Measurements from ENCODE around the gene MTPN. TPM values are rescaled to one million over a fixed set of nuclear protein-coding genes. Genes with fewer than 3 reads are reported as not detected.
A peak's percentile ranks its signal among the peaks of the same experiment; 100 is the strongest.

MTPN gene
- total and polyA plus RNA-seq, 9 donors, result 48.6 to 117 (median 101) TPM

DNA sequence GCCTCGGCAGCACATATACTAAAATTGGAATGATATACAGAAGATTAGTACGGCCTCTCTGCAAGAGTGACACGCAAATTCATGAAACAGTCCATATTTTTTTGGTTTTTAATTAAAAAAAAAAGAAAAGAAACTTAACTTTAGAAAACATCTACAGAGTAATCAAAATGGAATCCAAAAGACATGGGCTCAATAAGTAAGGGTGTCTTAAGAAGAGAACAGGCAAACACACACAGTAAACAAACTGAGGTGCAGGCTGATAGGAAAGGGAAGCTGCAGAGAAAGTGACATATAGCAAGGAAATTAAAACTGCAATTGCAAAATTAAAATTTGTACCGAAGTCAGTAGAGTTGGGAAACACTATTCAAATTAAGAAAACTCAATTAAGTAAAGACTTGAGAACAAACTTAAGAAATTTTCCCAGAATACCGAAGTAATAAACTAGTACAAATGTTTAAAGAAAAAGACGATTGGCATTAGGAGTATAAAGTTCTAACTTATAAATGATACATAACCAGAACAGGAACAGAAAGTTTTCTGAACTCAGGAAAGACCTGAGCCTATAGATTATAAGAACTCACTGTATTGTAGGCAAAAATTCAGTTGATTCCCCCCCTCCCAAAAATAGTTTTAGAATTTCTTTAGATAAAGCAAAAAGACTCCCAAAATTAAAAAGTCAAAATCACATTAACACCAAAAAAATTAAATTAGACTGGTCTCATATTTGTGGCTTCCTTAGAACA is 16.3 kb downstream of the MTPN start:
- DNase-seq, result no peak
- Histone ChIP-seq H3K9me3 (replicated peaks; ENCODE audit: control insufficient read depth, low read depth, low read length) (no peaks in the 10 kb centered on the region), H3K4me1 (ENCODE audit: control insufficient read depth, insufficient read depth, low read length) (no peaks in the 10 kb centered on the region), H3K27ac (ENCODE audit: low read length) (no peak overlapping the region), H3K27me3 (ENCODE audit: control insufficient read depth, insufficient read depth, low read length) (no peaks in the 10 kb centered on the region), H3K4me3 (ENCODE audit: low read length) (no peak overlapping the region), H3K36me3 (ENCODE audit: control insufficient read depth, insufficient read depth, low read length) (no peaks in the 10 kb centered on the region)
- no CpG with 5 or more reads among the region's 6 CpGs for WGBS (ENCODE audit: insufficient coverage)

DNA sequence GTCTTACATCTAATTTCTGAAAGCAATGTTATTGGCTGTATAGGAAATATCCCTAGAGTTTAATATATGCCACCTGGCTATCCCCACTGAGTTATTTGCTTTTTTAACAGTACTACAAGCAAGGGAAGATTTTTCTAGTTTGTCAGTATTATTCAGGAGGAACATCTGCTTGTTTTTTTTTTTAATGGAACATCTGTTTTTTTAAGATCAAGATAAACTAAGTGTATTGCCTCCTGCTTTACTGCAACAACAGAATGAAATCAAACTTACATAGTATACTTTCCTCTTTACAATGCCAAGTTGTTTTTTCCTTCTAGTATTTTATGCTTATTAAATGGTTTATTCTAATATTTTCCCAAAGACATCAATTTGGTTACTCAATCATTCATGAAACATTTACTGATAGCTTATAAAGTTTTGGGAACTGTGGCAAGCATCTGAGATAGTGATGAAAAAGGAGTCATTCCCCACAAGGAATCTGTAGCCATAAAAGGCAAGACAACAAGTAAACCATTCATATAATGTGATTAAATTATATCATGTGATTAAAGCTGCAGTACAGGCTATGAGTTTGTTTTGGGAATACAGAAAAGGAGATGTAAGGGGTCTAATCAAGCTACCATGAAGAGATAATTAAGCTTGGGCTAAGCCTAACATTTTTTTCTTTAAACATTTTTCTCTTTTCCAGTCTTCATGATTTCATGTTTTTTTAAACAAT is 17.4 kb downstream of the MTPN start:
- H3K27ac ChIP-seq (ENCODE audit: low read length), result no peak overlapping the region
- H3K4me3 ChIP-seq (ENCODE audit: low read length), result no peak overlapping the region
- H3K36me3 ChIP-seq (ENCODE audit: control insufficient read depth, insufficient read depth, low read length), result no peaks in the 10 kb centered on the region
- no peaks in the 10 kb centered on the region for H3K4me1 ChIP-seq (ENCODE audit: control insufficient read depth, insufficient read depth, low read length)
- H3K9me3 ChIP-seq (replicated peaks; ENCODE audit: control insufficient read depth, low read depth, low read length), result no peaks in the 10 kb centered on the region
- no peaks in the 10 kb centered on the region for H3K27me3 ChIP-seq (ENCODE audit: control insufficient read depth, insufficient read depth, low read length)
- peak; percentile 16 for DNase-seq

DNA sequence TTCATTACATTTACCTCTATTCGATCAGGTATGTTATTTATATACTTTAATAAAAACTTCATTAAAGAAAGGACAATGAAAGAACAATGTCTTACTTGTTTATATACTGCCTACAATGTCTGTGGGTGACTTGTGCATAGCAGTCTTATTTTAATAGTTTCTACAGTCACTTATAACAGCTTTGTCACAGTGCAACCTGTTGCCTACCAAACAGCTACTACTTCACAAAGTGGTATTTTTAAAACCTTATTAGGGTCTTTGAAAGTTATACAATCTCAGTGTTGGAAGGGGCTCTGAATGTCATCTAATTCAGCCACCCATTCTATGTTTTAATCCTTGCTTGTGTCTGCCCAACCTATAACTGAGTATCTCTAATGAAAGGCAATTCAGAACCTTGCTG is 19.0 kb downstream of the MTPN start:
- Histone ChIP-seq H3K27me3 (ENCODE audit: control insufficient read depth, insufficient read depth, low read length) (no peaks in the 10 kb centered on the region), H3K27ac (ENCODE audit: low read length) (no peak overlapping the region), H3K4me1 (ENCODE audit: control insufficient read depth, insufficient read depth, low read length) (no peaks in the 10 kb centered on the region), H3K4me3 (ENCODE audit: low read length) (no peak overlapping the region), H3K36me3 (ENCODE audit: control insufficient read depth, insufficient read depth, low read length) (no peaks in the 10 kb centered on the region), H3K9me3 (replicated peaks; ENCODE audit: control insufficient read depth, low read depth, low read length) (no peaks in the 10 kb centered on the region)
- no CpG with 5 or more reads among the region's 1 CpG for WGBS (ENCODE audit: insufficient coverage)
- DNase-seq, result no peak

DNA sequence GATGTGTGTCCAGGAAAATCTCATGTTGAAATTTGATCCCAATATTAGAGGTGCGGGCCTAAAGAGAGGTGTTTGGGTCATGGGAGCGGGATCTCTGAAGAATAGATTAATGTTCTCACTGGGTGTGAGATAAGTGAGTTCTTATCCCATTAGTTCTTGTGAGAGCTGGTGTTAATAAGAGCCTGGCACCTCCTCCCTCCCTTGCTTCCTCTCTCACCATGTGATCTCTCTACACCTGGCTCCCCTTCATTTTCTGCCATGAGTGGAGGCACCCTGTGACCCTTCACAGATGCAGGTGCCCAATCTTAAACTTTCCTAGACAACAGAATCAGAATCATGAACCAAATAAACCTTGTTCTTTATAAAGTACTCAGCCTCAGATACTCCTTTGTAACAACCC is 19.5 kb downstream of the MTPN start:
- Histone ChIP-seq H3K27me3 (ENCODE audit: control insufficient read depth, insufficient read depth, low read length) (no peaks in the 10 kb centered on the region), H3K4me3 (ENCODE audit: low read length) (no peak overlapping the region), H3K27ac (ENCODE audit: low read length) (no peak overlapping the region), H3K4me1 (ENCODE audit: control insufficient read depth, insufficient read depth, low read length) (no peaks in the 10 kb centered on the region), H3K36me3 (ENCODE audit: control insufficient read depth, insufficient read depth, low read length) (no peaks in the 10 kb centered on the region), H3K9me3 (replicated peaks; ENCODE audit: control insufficient read depth, low read depth, low read length) (no peaks in the 10 kb centered on the region)
- DNase-seq, result no peak
- 100% methylated on average over 2 of the region's 2 CpGs for WGBS (ENCODE audit: insufficient coverage)

DNA sequence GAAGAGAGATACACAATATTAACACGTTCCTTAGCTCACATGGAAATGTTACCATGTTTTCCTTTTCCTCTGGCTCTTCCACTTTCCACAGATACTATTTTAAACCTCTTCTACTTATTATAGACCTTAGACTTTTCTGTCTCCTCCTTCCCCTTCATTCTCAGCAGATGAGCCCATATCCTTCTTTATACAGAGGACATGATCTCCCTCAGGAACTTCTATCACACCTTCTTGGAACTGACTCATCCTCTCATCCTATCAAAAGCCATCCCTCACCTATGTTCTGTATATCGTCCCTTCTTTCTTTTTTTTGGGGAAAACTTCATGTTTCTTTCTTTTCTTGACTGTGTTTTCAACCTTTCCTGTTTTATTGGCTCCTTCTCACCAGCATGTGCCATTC is 20.8 kb downstream of the MTPN start:
- WGBS (ENCODE audit: insufficient coverage), result 96% methylated on average over 2 of the region's 2 CpGs
- DNase-seq, result no peak
- no peak overlapping the region for H3K27ac ChIP-seq (ENCODE audit: low read length)
- H3K36me3 ChIP-seq (ENCODE audit: control insufficient read depth, insufficient read depth, low read length), result no peaks in the 10 kb centered on the region
- no peak overlapping the region for H3K4me3 ChIP-seq (ENCODE audit: low read length)
- no peaks in the 10 kb centered on the region for H3K4me1 ChIP-seq (ENCODE audit: control insufficient read depth, insufficient read depth, low read length)
- no peaks in the 10 kb centered on the region for H3K9me3 ChIP-seq (replicated peaks; ENCODE audit: control insufficient read depth, low read depth, low read length)
- no peaks in the 10 kb centered on the region for H3K27me3 ChIP-seq (ENCODE audit: control insufficient read depth, insufficient read depth, low read length)

DNA sequence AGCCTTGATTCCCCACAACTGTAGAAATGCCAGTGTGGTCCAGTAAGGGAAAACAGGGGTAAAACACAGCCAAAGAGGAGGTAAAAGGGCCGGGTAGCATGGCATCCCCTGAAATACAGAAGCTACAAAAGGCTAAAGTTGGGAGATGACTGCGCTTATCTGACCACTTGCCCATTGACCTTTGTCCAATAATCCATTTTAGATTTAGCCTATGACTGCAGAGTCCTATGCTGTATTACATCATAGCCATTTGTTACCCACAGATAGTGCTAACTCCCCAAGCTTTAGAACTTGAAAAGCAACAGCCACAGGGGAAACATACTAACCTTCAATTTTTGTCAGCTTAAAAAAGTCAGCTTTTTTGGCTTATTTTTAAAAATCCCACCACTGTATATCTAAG is 26.2 kb downstream of the MTPN start:
- Histone ChIP-seq H3K4me1 (ENCODE audit: control insufficient read depth, insufficient read depth, low read length) (no peaks in the 10 kb centered on the region), H3K4me3 (ENCODE audit: low read length) (no peak overlapping the region), H3K9me3 (replicated peaks; ENCODE audit: control insufficient read depth, low read depth, low read length) (no peaks in the 10 kb centered on the region), H3K36me3 (ENCODE audit: control insufficient read depth, insufficient read depth, low read length) (peaks cover 10% of the 10 kb centered on the region), H3K27ac (ENCODE audit: low read length) (no peak overlapping the region), H3K27me3 (ENCODE audit: control insufficient read depth, insufficient read depth, low read length) (no peaks in the 10 kb centered on the region)
- WGBS (ENCODE audit: insufficient coverage), result 100% methylated on average over 2 of the region's 2 CpGs
- DNase-seq, result no peak

DNA sequence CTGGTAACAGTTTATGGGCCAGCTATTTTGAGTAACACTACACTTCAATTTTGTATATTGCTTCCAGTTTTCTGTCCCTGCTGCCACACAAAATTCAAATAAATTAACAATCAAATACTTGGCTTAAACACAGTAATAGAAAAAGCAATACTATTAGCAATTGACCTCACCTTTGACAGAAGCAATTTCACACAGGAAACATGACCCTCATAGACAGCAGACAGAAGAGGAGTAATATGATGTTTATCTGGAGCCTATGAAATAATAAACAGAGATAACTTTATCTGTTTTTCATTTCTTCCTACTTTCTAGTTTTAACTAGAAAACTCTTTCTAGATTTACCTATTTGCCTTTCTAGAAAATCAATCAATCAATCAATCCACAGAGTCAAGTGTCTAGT is 26.7 kb downstream of the MTPN start:
- H3K27ac ChIP-seq (ENCODE audit: low read length), result no peak overlapping the region
- DNase-seq, result no peak
- H3K4me1 ChIP-seq (ENCODE audit: control insufficient read depth, insufficient read depth, low read length), result no peaks in the 10 kb centered on the region
- H3K36me3 ChIP-seq (ENCODE audit: control insufficient read depth, insufficient read depth, low read length), result peaks cover 10% of the 10 kb centered on the region
- H3K27me3 ChIP-seq (ENCODE audit: control insufficient read depth, insufficient read depth, low read length), result no peaks in the 10 kb centered on the region
- no peak overlapping the region for H3K4me3 ChIP-seq (ENCODE audit: low read length)
- H3K9me3 ChIP-seq (replicated peaks; ENCODE audit: control insufficient read depth, low read depth, low read length), result no peaks in the 10 kb centered on the region

DNA sequence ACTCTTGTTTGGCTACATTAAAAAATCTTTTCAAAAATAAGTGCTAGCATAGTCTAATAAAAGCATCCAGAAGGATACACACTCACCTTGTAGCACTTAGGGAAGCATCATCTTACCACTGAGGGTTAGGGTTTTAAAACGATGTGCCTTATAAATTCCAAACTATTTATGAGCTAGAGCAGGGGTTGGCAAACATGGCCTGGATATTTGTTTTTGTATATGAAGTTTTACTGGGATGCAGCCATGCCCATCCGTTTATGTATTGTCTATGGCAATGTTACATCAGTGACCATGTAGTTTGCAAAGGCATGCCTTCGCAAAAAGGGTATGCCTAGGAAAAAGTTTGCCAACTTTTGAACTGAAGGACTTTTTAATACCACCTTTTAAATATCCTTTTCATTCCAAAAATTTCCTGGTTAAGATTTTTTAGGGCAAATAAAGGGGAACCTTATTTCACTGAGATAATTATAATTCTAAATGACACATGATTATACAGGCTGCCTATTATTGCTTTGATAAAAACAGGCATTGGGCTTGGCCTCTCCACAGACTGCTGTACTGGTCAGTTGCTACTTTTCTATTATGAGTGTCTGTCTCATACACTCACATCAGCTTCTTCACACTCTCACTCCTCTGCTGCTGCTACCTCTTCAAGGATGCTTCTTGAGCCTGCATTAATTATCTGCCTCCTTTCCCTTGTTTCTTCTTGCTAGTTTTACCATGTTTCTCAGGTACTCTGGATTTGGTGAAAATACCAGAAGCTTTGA is 30.7 kb downstream of the MTPN start:
- H3K9me3 ChIP-seq (replicated peaks; ENCODE audit: control insufficient read depth, low read depth, low read length), result no peaks in the 10 kb centered on the region
- no peak for DNase-seq
- peaks cover 10% of the 10 kb centered on the region for H3K36me3 ChIP-seq (ENCODE audit: control insufficient read depth, insufficient read depth, low read length)
- WGBS (ENCODE audit: insufficient coverage), result 80% methylated on average over 1 of the region's 3 CpGs
- no peak overlapping the region for H3K27ac ChIP-seq (ENCODE audit: low read length)
- H3K4me3 ChIP-seq (ENCODE audit: low read length), result no peak overlapping the region
- H3K27me3 ChIP-seq (ENCODE audit: control insufficient read depth, insufficient read depth, low read length), result no peaks in the 10 kb centered on the region
- no peaks in the 10 kb centered on the region for H3K4me1 ChIP-seq (ENCODE audit: control insufficient read depth, insufficient read depth, low read length)

DNA sequence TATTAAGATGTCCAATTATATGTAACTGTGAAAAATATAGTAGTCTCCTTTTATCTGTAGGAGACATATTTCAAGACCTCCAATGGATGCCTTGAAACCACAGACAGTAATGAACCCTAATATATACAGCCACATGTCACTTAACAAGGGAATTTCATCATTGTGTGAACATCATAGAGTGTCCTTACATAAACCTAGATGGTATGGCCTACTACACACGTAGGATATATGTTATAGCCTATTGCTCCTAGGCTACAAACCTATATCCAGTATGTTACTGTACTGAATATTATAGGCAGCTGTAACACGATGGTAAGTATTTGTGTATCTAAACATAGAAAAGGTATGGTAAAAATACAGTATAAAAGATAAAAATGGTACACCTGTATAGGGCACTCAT is 32.4 kb downstream of the MTPN start:
- H3K9me3 ChIP-seq (replicated peaks; ENCODE audit: control insufficient read depth, low read depth, low read length), result no peaks in the 10 kb centered on the region
- H3K27ac ChIP-seq (ENCODE audit: low read length), result no peak overlapping the region
- no peak for DNase-seq
- WGBS (ENCODE audit: insufficient coverage), result no CpG with 5 or more reads among the region's 2 CpGs
- H3K27me3 ChIP-seq (ENCODE audit: control insufficient read depth, insufficient read depth, low read length), result no peaks in the 10 kb centered on the region
- H3K4me1 ChIP-seq (ENCODE audit: control insufficient read depth, insufficient read depth, low read length), result no peaks in the 10 kb centered on the region
- no peak overlapping the region for H3K4me3 ChIP-seq (ENCODE audit: low read length)
- H3K36me3 ChIP-seq (ENCODE audit: control insufficient read depth, insufficient read depth, low read length), result peaks cover 5% of the 10 kb centered on the region

DNA sequence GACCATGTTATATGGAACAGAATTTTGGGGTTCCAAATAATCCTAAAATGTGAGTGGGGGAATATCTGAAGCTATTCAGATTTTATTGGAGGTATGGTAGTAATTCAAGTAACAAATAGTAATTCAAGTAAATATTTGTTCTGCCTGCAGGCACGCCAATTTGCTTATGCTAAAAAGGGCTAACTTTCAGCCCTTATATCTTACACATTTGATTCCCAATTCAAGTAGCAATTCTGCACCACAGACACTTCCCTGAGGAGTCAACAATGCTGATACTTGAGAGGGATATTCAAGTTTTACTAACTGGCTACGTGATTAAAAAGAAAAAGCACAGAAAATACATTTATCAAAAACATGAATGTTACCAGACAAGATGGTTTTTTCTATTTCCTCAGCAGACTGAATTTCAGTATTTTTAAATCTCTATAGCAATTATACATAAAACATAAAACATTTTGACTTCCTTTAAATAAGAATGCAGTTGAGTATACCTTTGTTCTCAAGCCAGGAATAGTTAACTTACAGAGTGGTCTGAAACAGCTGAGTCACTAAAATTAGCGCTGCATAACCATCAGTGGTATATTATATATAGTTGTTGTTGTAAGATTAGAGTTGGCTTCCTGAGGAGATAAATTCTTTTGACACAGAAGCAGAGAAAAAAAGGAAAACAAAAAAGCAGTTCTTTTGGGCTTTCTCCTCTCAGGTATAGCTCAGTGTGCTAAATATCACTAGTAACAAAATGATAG is 33.9 kb downstream of the MTPN start:
- WGBS (ENCODE audit: insufficient coverage), result no CpG with 5 or more reads among the region's 3 CpGs
- DNase-seq, result peak; percentile 34
- no peaks in the 10 kb centered on the region for H3K9me3 ChIP-seq (replicated peaks; ENCODE audit: control insufficient read depth, low read depth, low read length)
- no peak overlapping the region for H3K4me3 ChIP-seq (ENCODE audit: low read length)
- H3K27ac ChIP-seq (ENCODE audit: low read length), result no peak overlapping the region
- no peaks in the 10 kb centered on the region for H3K27me3 ChIP-seq (ENCODE audit: control insufficient read depth, insufficient read depth, low read length)
- no peaks in the 10 kb centered on the region for H3K4me1 ChIP-seq (ENCODE audit: control insufficient read depth, insufficient read depth, low read length)
- H3K36me3 ChIP-seq (ENCODE audit: control insufficient read depth, insufficient read depth, low read length), result no peaks in the 10 kb centered on the region

All from muscle of leg (tissue), 11 donors.